Lower lobe of right lung (tissue), 2 donors: ENCODE data around the gene UTF1. TPM values are rescaled to one million over a fixed set of nuclear protein-coding genes. Genes with fewer than 3 reads are reported as not detected.

Experiments used
- ATAC-seq, 2 donors: fragments of 200-7000 bp; cut with Tn5 transposase; one replicate each; pipeline ENCODE4 v1.9.1; 2020 to 2022; ENCODE audit warnings: mild to moderate bottlenecking in 2 of 2, moderate library complexity in 2 of 2
- DNase-seq: peaks from one replicate; pipeline ENCODE4 v3.0.0-alpha.2; 2020
- H3K27ac ChIP-seq: fragments of 200-600 bp; one replicate; pipeline ENCODE4 v1.8.0; 2022
- H3K27me3 ChIP-seq: fragments of 200-600 bp; one replicate; pipeline ENCODE4 v1.8.0; 2022; ENCODE audit warnings: low read depth
- H3K36me3 ChIP-seq: fragments of 200-600 bp; one replicate; pipeline ENCODE4 v1.8.0; 2022; ENCODE audit warnings: mild to moderate bottlenecking
- H3K4me1 ChIP-seq: fragments of 200-600 bp; one replicate; pipeline ENCODE4 v1.8.0; 2022
- H3K4me3 ChIP-seq: fragments of 200-600 bp; one replicate; pipeline ENCODE4 v1.8.0; 2022; ENCODE audit warnings: mild to moderate bottlenecking
- H3K9me3 ChIP-seq: fragments of 200-600 bp; one replicate; pipeline ENCODE4 v1.8.0; 2022
- CTCF ChIP-seq: fragments of 200-600 bp; IDR thresholded peaks from one replicate; pipeline ENCODE4 v1.8.0; 2022; ENCODE audit warnings: antibody characterized with exemption, mild to moderate bottlenecking
- intact Hi-C: fragments of 100-400 bp; cut with DNase I; formaldehyde crosslinking; loops from one replicate; pipeline ENCODE4 v1.11.0; 2022
- total RNA-seq: library from RNA; stranded (reverse); fragmentation: NEBNext Ultra II Directional; extraction: Animal tissue kit (Norgen Biotek cat#: 25700); gene quantifications from one replicate; pipeline ENCODE4 v1.2.1, GENCODE V29; 2021
- donor health status: DM: no; HTN: yes; CAD: no; lungs with severe emphysema.

Gene UTF1
- total RNA-seq, 1 donor from 2014 or later, result not detected

- TF ChIP-seq CTCF, result no peak
- no peaks in the 10 kb centered on the region for H3K9me3 ChIP-seq
- no peaks in the 10 kb centered on the region for H3K36me3 ChIP-seq
- H3K4me1 ChIP-seq, result no peaks in the 10 kb centered on the region
- no peaks in the 10 kb centered on the region for H3K27me3 ChIP-seq
- no peak overlapping the region for H3K4me3 ChIP-seq
- H3K27ac ChIP-seq, result no peak overlapping the region
- intact Hi-C loops, result no loop called here
- DNase-seq (no peak), ATAC-seq (no peak)
Measured at GRCh38 chr10:133208466-133208865, 21.6 kb upstream of the UTF1 start.

- no peak for TF ChIP-seq CTCF
- Histone ChIP-seq H3K4me1 (no peaks in the 10 kb centered on the region), H3K36me3 (no peaks in the 10 kb centered on the region), H3K4me3 (no peak overlapping the region), H3K27me3 (no peaks in the 10 kb centered on the region), H3K27ac (no peak overlapping the region), H3K9me3 (no peaks in the 10 kb centered on the region)
- ATAC-seq (no peak), DNase-seq (no peak)
- intact Hi-C loops, result no loop called here
Measured at GRCh38 chr10:133209117-133209516, 20.9 kb upstream of the UTF1 start.

GRCh38 chr10:133209641-133210040 is 20.4 kb upstream of the UTF1 start:
- no peaks in the 10 kb centered on the region for H3K36me3 ChIP-seq
- no peak overlapping the region for H3K27ac ChIP-seq
- DNase-seq (no peak), ATAC-seq (no peak)
- H3K9me3 ChIP-seq, result no peaks in the 10 kb centered on the region
- no peaks in the 10 kb centered on the region for H3K4me1 ChIP-seq
- intact Hi-C loops, result no loop called here
- no peak for TF ChIP-seq CTCF
- no peak overlapping the region for H3K4me3 ChIP-seq
- H3K27me3 ChIP-seq, result no peaks in the 10 kb centered on the region

- DNase-seq (no peak), ATAC-seq (no peak)
- H3K9me3 ChIP-seq, result no peaks in the 10 kb centered on the region
- no peaks in the 10 kb centered on the region for H3K4me1 ChIP-seq
- intact Hi-C loops, result no loop called here
- H3K36me3 ChIP-seq, result no peaks in the 10 kb centered on the region
- no peak for TF ChIP-seq CTCF
- no peak overlapping the region for H3K27ac ChIP-seq
- no peak overlapping the region for H3K4me3 ChIP-seq
- no peaks in the 10 kb centered on the region for H3K27me3 ChIP-seq
Measured at GRCh38 chr10:133210398-133211140, 19.4 kb upstream of the UTF1 start.

GRCh38 chr10:133211141-133211830 is 18.7 kb upstream of the UTF1 start:
- DNase-seq (no peak), ATAC-seq (no peak)
- Histone ChIP-seq H3K4me1 (no peaks in the 10 kb centered on the region), H3K27ac (no peak overlapping the region), H3K27me3 (no peaks in the 10 kb centered on the region), H3K4me3 (no peak overlapping the region), H3K36me3 (no peaks in the 10 kb centered on the region), H3K9me3 (no peaks in the 10 kb centered on the region)
- intact Hi-C loops, result no loop called here
- TF ChIP-seq CTCF, result no peak
